Natural killer cell treated with Interleukin-12 subunit alpha and Interleukin-12 subunit beta and Interleukin-15 and Interleukin-18, amount 100 ng/mL, for 72 hours (primary cell): ENCODE results near the gene CPNE2. TPM values are rescaled to one million over a fixed set of nuclear protein-coding genes. Genes with fewer than 3 reads are reported as not detected.

Experiments
- ATAC-seq, 2 donors: fragments of 150-1000 bp; cut with Tn5 transposase in 1 of 2; sonication (Bioruptor Pico), chemical (Tn5 transposase) in 1 of 2; 2 replicates each; pipeline ENCODE4 v1.10.0; 2021
- DNase-seq: peaks from one replicate; pipeline ENCODE4 v3.0.0; 2022; ENCODE audit warnings: low spot score
- H3K27ac Mint-ChIP-seq, 2 donors: 1 replicate in 1 of 2; 2 replicates in 1 of 2; pipeline ENCODE4 v1.8.0; 2022; ENCODE audit warnings: mixed read lengths in 2 of 2, mild to moderate bottlenecking in 1 of 2, moderate library complexity in 1 of 2
- H3K27me3 Mint-ChIP-seq, 2 donors: 1 replicate in 1 of 2; 2 replicates in 1 of 2; pipeline ENCODE4 v1.8.0; 2022; ENCODE audit warnings: mixed read lengths in 2 of 2
- H3K36me3 Mint-ChIP-seq: one replicate; pipeline ENCODE4 v1.8.0; 2022; ENCODE audit warnings: mixed read lengths
- H3K4me1 Mint-ChIP-seq, 2 donors: 1 replicate in 1 of 2; 2 replicates in 1 of 2; pipeline ENCODE4 v1.8.0; 2022; ENCODE audit warnings: low read depth in 2 of 2, mixed read lengths in 2 of 2, mild to moderate bottlenecking in 1 of 2
- H3K4me3 Mint-ChIP-seq: one replicate; pipeline ENCODE4 v1.8.0; 2022; ENCODE audit warnings: mixed read lengths
- H3K9me3 Mint-ChIP-seq: 2 replicates; pipeline ENCODE4 v1.8.0; 2022; ENCODE audit warnings: mixed read lengths
- total RNA-seq, 2 donors: library from RNA; stranded (reverse); gene quantifications; one replicate each; pipeline ENCODE4 v1.2.3, GENCODE V29; 2022

Gene CPNE2
- total RNA-seq, 2 donors from 2014 or later = 0.50 to 0.95 TPM

- Mint-ChIP-seq H3K4me1 (peaks cover 19 to 38% of the 10 kb centered on the region in 2 donors), H3K9me3 (no peaks in the 10 kb centered on the region), H3K27ac (peak overlapping the region; percentile 6 to 43), H3K36me3 (no peaks in the 10 kb centered on the region), H3K27me3 (no peaks in the 10 kb centered on the region), H3K4me3 (no peak overlapping the region)
- no peak for DNase-seq
- ATAC-seq = no peak
Measured at GRCh38 chr16:57127836-57128235, 35.5 kb downstream of the CPNE2 start.

GRCh38 chr16:57128771-57129389 is 36.5 kb downstream of the CPNE2 start:
- Mint-ChIP-seq H3K27me3 (no peaks in the 10 kb centered on the region), H3K27ac (peak overlapping the region in 1 of 2 donors; percentile 0), H3K9me3 (no peaks in the 10 kb centered on the region), H3K4me3 (peak overlapping the region; percentile 5), H3K4me1 (peaks cover 19 to 35% of the 10 kb centered on the region in 2 donors), H3K36me3 (no peaks in the 10 kb centered on the region)
- no peak for DNase-seq
- ATAC-seq = peak; percentile 11 to 43

- no peaks in the 10 kb centered on the region for H3K9me3 Mint-ChIP-seq
- H3K4me3 Mint-ChIP-seq = no peak overlapping the region
- H3K27me3 Mint-ChIP-seq = no peaks in the 10 kb centered on the region
- H3K4me1 Mint-ChIP-seq = peaks cover 27 to 45% of the 10 kb centered on the region in 2 donors
- ATAC-seq = no peak
- peak overlapping the region in 1 of 2 donors; percentile 62 for H3K27ac Mint-ChIP-seq
- DNase-seq = no peak
- H3K36me3 Mint-ChIP-seq = no peaks in the 10 kb centered on the region
Measured at GRCh38 chr16:57130950-57131321, 38.6 kb downstream of the CPNE2 start.

- no peak for DNase-seq
- no peak overlapping the region for H3K27ac Mint-ChIP-seq
- peaks cover 27 to 47% of the 10 kb centered on the region in 2 donors for H3K4me1 Mint-ChIP-seq
- no peaks in the 10 kb centered on the region for H3K27me3 Mint-ChIP-seq
- no peaks in the 10 kb centered on the region for H3K36me3 Mint-ChIP-seq
- ATAC-seq = no peak
- no peak overlapping the region for H3K4me3 Mint-ChIP-seq
- no peaks in the 10 kb centered on the region for H3K9me3 Mint-ChIP-seq
Measured at GRCh38 chr16:57131351-57131970, 39.1 kb downstream of the CPNE2 start.

GRCh38 chr16:57132470-57132869 is 40.1 kb downstream of the CPNE2 start:
- H3K36me3 Mint-ChIP-seq = no peaks in the 10 kb centered on the region
- DNase-seq = no peak
- H3K4me1 Mint-ChIP-seq = peaks cover 21 to 40% of the 10 kb centered on the region in 2 donors
- H3K4me3 Mint-ChIP-seq = no peak overlapping the region
- ATAC-seq = no peak
- H3K27ac Mint-ChIP-seq = peak overlapping the region in 1 of 2 donors; percentile 39
- H3K27me3 Mint-ChIP-seq = no peaks in the 10 kb centered on the region
- H3K9me3 Mint-ChIP-seq = no peaks in the 10 kb centered on the region

- H3K4me1 Mint-ChIP-seq = peaks cover 16 to 38% of the 10 kb centered on the region in 2 donors
- H3K4me3 Mint-ChIP-seq = no peak overlapping the region
- ATAC-seq (no peak), DNase-seq (no peak)
- H3K27me3 Mint-ChIP-seq = no peaks in the 10 kb centered on the region
- H3K27ac Mint-ChIP-seq = no peak overlapping the region
- H3K9me3 Mint-ChIP-seq = no peaks in the 10 kb centered on the region
- H3K36me3 Mint-ChIP-seq = no peaks in the 10 kb centered on the region
Measured at GRCh38 chr16:57133031-57133430, 40.6 kb downstream of the CPNE2 start.

GRCh38 chr16:57133886-57134285 is 41.5 kb downstream of the CPNE2 start:
- ATAC-seq = no peak
- DNase-seq = no peak
- Mint-ChIP-seq H3K27ac (peak overlapping the region in 1 of 2 donors; percentile 87), H3K9me3 (no peaks in the 10 kb centered on the region), H3K27me3 (no peaks in the 10 kb centered on the region), H3K4me3 (no peak overlapping the region), H3K4me1 (peaks cover 11 to 42% of the 10 kb centered on the region in 2 donors), H3K36me3 (no peaks in the 10 kb centered on the region)

- DNase-seq (no peak), ATAC-seq (peak in 1 of 2 donors; percentile 14)
- H3K36me3 Mint-ChIP-seq = no peaks in the 10 kb centered on the region
- peaks cover 9 to 37% of the 10 kb centered on the region in 2 donors for H3K4me1 Mint-ChIP-seq
- H3K27me3 Mint-ChIP-seq = no peaks in the 10 kb centered on the region
- H3K9me3 Mint-ChIP-seq = no peaks in the 10 kb centered on the region
- peak overlapping the region; percentile 53 to 87 for H3K27ac Mint-ChIP-seq
- H3K4me3 Mint-ChIP-seq = peak overlapping the region; percentile 15
Measured at GRCh38 chr16:57134982-57135381, 42.6 kb downstream of the CPNE2 start.

- DNase-seq (no peak), ATAC-seq (no peak)
- Mint-ChIP-seq H3K36me3 (no peaks in the 10 kb centered on the region), H3K4me1 (peaks cover 11 to 39% of the 10 kb centered on the region in 2 donors), H3K27ac (no peak overlapping the region), H3K4me3 (no peak overlapping the region), H3K9me3 (no peaks in the 10 kb centered on the region), H3K27me3 (no peaks in the 10 kb centered on the region)
Measured at GRCh38 chr16:57137043-57137442, 44.7 kb downstream of the CPNE2 start.

GRCh38 chr16:57137566-57138273 is 45.3 kb downstream of the CPNE2 start:
- Mint-ChIP-seq H3K27ac (no peak overlapping the region), H3K27me3 (no peaks in the 10 kb centered on the region), H3K36me3 (no peaks in the 10 kb centered on the region), H3K4me3 (no peak overlapping the region), H3K4me1 (peaks cover 13 to 42% of the 10 kb centered on the region in 2 donors), H3K9me3 (no peaks in the 10 kb centered on the region)
- ATAC-seq (no peak), DNase-seq (no peak)

GRCh38 chr16:57138281-57138935 is 46.0 kb downstream of the CPNE2 start:
- H3K27ac Mint-ChIP-seq = peak overlapping the region in 1 of 2 donors; percentile 50

GRCh38 chr16:57140931-57141668 is 48.7 kb downstream of the CPNE2 start:
- DNase-seq (no peak), ATAC-seq (no peak)
- Mint-ChIP-seq H3K9me3 (no peaks in the 10 kb centered on the region), H3K36me3 (no peaks in the 10 kb centered on the region), H3K4me3 (no peak overlapping the region), H3K27ac (no peak overlapping the region), H3K4me1 (peaks cover 4 to 24% of the 10 kb centered on the region in 2 donors), H3K27me3 (no peaks in the 10 kb centered on the region)

More at GRCh38 chr16:57138281-57138935, 46.0 kb downstream of the CPNE2 start:
- Mint-ChIP-seq H3K9me3 (no peaks in the 10 kb centered on the region), H3K27me3 (no peaks in the 10 kb centered on the region), H3K4me1 (peaks cover 13 to 42% of the 10 kb centered on the region in 2 donors), H3K36me3 (no peaks in the 10 kb centered on the region), H3K4me3 (no peak overlapping the region)
- DNase-seq (no peak), ATAC-seq (no peak)
